Measurements from ENCODE around the gene SLC39A1. TPM values are rescaled to one million over a fixed set of nuclear protein-coding genes. Genes with fewer than 3 reads are reported as not detected.

The SLC39A1 gene
- total RNA-seq: 51.3 TPM

GRCh38 chr1:153963030-153963849 lies at the start of gene SLC39A1:
Gene SLC39A1, minus strand, starts transcription at chr1:153963537. Its CDS starts 822 bp downstream, at chr1:153962715.

GRCh38 chr1:153990468-153991150 lies 27.3 kb upstream of the SLC39A1 start, which contains the start of gene RPS27:
Gene RPS27, plus strand, starts transcription at chr1:153990762. Its CDS starts 35 bp downstream, at chr1:153990797.

GRCh38 chr1:153985941-153986761 lies 22.8 kb upstream of the SLC39A1 start, which contains the start of gene RAB13:
Gene RAB13, minus strand, starts transcription at chr1:153986339. Its CDS starts 103 bp downstream, at chr1:153986236.

GRCh38 chr1:153977250-153978240 lies 14.2 kb upstream of the SLC39A1 start, which contains the start of gene JTB:
Gene JTB, minus strand, starts transcription at chr1:153977674. Its CDS starts 422 bp downstream, at chr1:153977252.

GRCh38 chr1:153967107-153967999 lies 4.0 kb upstream of the SLC39A1 start, which contains the start of gene CREB3L4:
Gene CREB3L4, plus strand, starts transcription at chr1:153967902. Its CDS starts 624 bp downstream, at chr1:153968526.

GRCh38 chr1:153958111-153958960 lies 5.0 kb downstream of the SLC39A1 start, which contains the start of gene CRTC2:
Gene CRTC2, minus strand, starts transcription at chr1:153958612. Its CDS starts 115 bp downstream, at chr1:153958497.

GRCh38 chr1:153946622-153947241 lies 16.6 kb downstream of the SLC39A1 start, which contains the start of gene DENND4B:
Gene DENND4B, minus strand, starts transcription at chr1:153946718. Its CDS starts 2,344 bp downstream, at chr1:153944374.

GRCh38 chr1:153922972-153923925 lies 40.1 kb downstream of the SLC39A1 start, which contains the start of gene GATAD2B:
Gene GATAD2B, minus strand, starts transcription at chr1:153922972. Its CDS starts 94,625 bp downstream, at chr1:153828347.

Other genes with a start within 250 kb of the SLC39A1 start
- 55.7 TPM for gene INTS3, start 235.5 kb downstream of the SLC39A1 start, total RNA-seq
- 16.4 TPM for gene SLC27A3, start 188.1 kb downstream of the SLC39A1 start, total RNA-seq
- 23.1 TPM for gene GATAD2B, start 40.6 kb downstream of the SLC39A1 start, total RNA-seq
- gene DENND4B, start 16.8 kb downstream of the SLC39A1 start, total RNA-seq: 33.4 TPM
- gene CRTC2, start 4.9 kb downstream of the SLC39A1 start, total RNA-seq: 8.0 TPM
- 16.6 TPM for gene CREB3L4, start 4.4 kb upstream of the SLC39A1 start, total RNA-seq
- 86.2 TPM for gene JTB, start 14.1 kb upstream of the SLC39A1 start, total RNA-seq
- 26.3 TPM for gene RAB13, start 22.8 kb upstream of the SLC39A1 start, total RNA-seq
- 828 TPM for gene RPS27, start 27.2 kb upstream of the SLC39A1 start, total RNA-seq
- 0.11 TPM for gene NUP210L, start 191.5 kb upstream of the SLC39A1 start, total RNA-seq
- gene TPM3, start 228.6 kb upstream of the SLC39A1 start, total RNA-seq: 239 TPM
- gene CFAP141, start 242.8 kb upstream of the SLC39A1 start, total RNA-seq: not detected